SK-N-MC (cell line): Measurements from ENCODE around the gene SLC51A.

Experiments used
- EZH2 ChIP-seq: fragments of 200-600 bp; sonication (generic); IDR thresholded peaks from one replicate; pipeline ENCODE4 v1.6.1; 2017; ENCODE audit warnings: antibody characterized with exemption
- POLR2AphosphoS5 ChIP-seq: IDR thresholded peaks from 2 replicates; pipeline ENCODE4 v1.6.1; 2012; ENCODE audit warnings: mild to moderate bottlenecking, low read depth, low read length, borderline replicate concordance

DNA sequence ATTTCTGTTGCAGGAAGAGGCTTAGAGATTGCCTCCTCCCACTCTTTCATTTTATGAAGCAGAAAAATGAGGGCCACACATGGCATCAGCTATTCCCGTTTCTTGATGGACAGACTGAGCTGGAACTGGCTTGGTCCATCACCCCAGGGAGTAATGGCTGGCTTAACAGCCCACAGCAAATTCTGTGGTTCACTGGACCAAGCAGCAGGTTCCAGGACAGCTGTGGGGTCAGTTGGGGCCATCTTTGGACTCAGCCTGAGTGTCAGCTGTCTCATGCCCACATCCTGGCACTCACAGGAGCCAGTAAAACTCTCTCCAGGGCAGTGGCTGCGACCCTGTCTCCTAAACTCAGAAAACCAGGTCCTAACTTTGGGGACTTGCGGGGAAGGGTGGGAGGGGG, 41.7 kb upstream of the SLC51A start:
- TF ChIP-seq EZH2, result no peak
- TF ChIP-seq POLR2AphosphoS5, result no peak
